ENCODE results near the gene BAX. TPM values are rescaled to one million over a fixed set of nuclear protein-coding genes. Genes with fewer than 3 reads are reported as not detected.

BAX gene
- total and polyA plus RNA-seq, 9 of the 15 experiments (the other 6 are each of a cell fraction or from before 2014, with no cell fraction given), result 3.2 to 95.4 (median 44.5) TPM

- TF ChIP-seq ZNF398 (CRISPR knock-in tag; IDR thresholded peaks at IDR 0.05), result no peak
- TF ChIP-seq, protein P1, sequence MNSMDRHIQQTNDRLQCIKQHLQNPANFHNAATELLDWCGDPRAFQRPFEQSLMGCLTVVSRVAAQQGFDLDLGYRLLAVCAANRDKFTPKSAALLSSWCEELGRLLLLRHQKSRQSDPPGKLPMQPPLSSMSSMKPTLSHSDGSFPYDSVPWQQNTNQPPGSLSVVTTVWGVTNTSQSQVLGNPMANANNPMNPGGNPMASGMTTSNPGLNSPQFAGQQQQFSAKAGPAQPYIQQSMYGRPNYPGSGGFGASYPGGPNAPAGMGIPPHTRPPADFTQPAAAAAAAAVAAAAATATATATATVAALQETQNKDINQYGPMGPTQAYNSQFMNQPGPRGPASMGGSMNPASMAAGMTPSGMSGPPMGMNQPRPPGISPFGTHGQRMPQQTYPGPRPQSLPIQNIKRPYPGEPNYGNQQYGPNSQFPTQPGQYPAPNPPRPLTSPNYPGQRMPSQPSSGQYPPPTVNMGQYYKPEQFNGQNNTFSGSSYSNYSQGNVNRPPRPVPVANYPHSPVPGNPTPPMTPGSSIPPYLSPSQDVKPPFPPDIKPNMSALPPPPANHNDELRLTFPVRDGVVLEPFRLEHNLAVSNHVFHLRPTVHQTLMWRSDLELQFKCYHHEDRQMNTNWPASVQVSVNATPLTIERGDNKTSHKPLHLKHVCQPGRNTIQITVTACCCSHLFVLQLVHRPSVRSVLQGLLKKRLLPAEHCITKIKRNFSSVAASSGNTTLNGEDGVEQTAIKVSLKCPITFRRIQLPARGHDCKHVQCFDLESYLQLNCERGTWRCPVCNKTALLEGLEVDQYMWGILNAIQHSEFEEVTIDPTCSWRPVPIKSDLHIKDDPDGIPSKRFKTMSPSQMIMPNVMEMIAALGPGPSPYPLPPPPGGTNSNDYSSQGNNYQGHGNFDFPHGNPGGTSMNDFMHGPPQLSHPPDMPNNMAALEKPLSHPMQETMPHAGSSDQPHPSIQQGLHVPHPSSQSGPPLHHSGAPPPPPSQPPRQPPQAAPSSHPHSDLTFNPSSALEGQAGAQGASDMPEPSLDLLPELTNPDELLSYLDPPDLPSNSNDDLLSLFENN (IDR thresholded peaks at IDR 0.05; ENCODE audit: low read depth in 2 of 2, low read length in 2 of 2), result peak in 1 of 2 experiments; percentile 92; a peak in 2 of 4 replicates
- TF ChIP-seq FOXP1 (CRISPR knock-in tag; IDR thresholded peaks at IDR 0.05), result peak; percentile 85
- peak; percentile 92; the same call in 1 of the 2 replicates for TF ChIP-seq HDAC6 (IDR thresholded peaks at IDR 0.05; ENCODE audit: low read depth, low read length)
- TF ChIP-seq FOXO4 (CRISPR knock-in tag; IDR thresholded peaks at IDR 0.05), result no peak
- no peak for TF ChIP-seq KDM4B (IDR thresholded peaks at IDR 0.05; ENCODE audit: borderline replicate concordance in 2 of 2, low read depth in 1 of 2)
- no peak for TF ChIP-seq ESRRB (CRISPR knock-in tag; IDR thresholded peaks at IDR 0.05; ENCODE audit: borderline replicate concordance)
- peak; percentile 93 for TF ChIP-seq ZEB2 (IDR thresholded peaks at IDR 0.05)
- TF ChIP-seq PML (IDR thresholded peaks at IDR 0.05; ENCODE audit: low read length), result peak; percentile 97
- TF ChIP-seq, protein P2, sequence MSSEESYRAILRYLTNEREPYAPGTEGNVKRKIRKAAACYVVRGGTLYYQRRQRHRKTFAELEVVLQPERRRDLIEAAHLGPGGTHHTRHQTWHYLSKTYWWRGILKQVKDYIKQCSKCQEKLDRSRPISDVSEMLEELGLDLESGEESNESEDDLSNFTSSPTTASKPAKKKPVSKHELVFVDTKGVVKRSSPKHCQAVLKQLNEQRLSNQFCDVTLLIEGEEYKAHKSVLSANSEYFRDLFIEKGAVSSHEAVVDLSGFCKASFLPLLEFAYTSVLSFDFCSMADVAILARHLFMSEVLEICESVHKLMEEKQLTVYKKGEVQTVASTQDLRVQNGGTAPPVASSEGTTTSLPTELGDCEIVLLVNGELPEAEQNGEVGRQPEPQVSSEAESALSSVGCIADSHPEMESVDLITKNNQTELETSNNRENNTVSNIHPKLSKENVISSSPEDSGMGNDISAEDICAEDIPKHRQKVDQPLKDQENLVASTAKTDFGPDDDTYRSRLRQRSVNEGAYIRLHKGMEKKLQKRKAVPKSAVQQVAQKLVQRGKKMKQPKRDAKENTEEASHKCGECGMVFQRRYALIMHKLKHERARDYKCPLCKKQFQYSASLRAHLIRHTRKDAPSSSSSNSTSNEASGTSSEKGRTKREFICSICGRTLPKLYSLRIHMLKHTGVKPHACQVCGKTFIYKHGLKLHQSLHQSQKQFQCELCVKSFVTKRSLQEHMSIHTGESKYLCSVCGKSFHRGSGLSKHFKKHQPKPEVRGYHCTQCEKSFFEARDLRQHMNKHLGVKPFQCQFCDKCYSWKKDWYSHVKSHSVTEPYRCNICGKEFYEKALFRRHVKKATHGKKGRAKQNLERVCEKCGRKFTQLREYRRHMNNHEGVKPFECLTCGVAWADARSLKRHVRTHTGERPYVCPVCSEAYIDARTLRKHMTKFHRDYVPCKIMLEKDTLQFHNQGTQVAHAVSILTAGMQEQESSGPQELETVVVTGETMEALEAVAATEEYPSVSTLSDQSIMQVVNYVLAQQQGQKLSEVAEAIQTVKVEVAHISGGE (CRISPR knock-in tag; IDR thresholded peaks at IDR 0.05), result no peak
- peak; percentile 80; the same call in 1 of the 2 replicates for TF ChIP-seq CGGBP1 (CRISPR knock-in tag; IDR thresholded peaks at IDR 0.05)
- no peak for TF ChIP-seq TCF7L2 (IDR thresholded peaks at IDR 0.05; ENCODE audit: low read depth, low read length)
- TF ChIP-seq, protein P3, sequence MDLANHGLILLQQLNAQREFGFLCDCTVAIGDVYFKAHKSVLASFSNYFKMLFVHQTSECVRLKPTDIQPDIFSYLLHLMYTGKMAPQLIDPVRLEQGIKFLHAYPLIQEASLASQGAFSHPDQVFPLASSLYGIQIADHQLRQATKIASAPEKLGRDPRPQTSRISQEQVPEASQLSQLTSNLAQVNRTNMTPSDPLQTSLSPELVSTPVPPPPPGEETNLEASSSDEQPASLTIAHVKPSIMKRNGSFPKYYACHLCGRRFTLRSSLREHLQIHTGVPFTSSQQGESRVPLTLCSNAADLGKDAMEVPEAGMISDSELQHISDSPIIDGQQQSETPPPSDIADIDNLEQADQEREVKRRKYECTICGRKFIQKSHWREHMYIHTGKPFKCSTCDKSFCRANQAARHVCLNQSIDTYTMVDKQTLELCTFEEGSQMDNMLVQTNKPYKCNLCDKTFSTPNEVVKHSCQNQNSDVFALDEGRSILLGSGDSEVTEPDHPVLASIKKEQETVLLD (IDR thresholded peaks at IDR 0.05), result no peak
Observed at GRCh38 chr19:48965040-48965805, 10.5 kb downstream of the BAX start, which contains the start of gene FTL (continued).
